Keratinocyte (primary cell): Measurements from ENCODE around the gene VPS11. TPM values are rescaled to one million over a fixed set of nuclear protein-coding genes. Genes with fewer than 3 reads are reported as not detected.

Experiments
- DNase-seq: peaks from one replicate; pipeline ENCODE4 v3.0.0-alpha.2; 2011; ENCODE audit warnings: low read depth, missing footprints, low spot score
- FAIRE-seq: peaks from 2 replicates; lab custom pipeline; 2011; peaks lifted over from hg19 to GRCh38; lab: Jason Lieb, UNC
- H2AFZ ChIP-seq: 2 replicates; pipeline ENCODE4 v1.6.0; 2012; ENCODE audit warnings: low read length, control low read depth, inconsistent platforms; ENCODE audit not compliant: control insufficient read depth
- H3K27ac ChIP-seq: 2 replicates; pipeline ENCODE4 v1.5.1; 2011; ENCODE audit warnings: low read length; ENCODE audit not compliant: control insufficient read depth, insufficient read depth
- H3K27me3 ChIP-seq: 3 replicates; pipeline ENCODE4 v1.6.0; 2011; ENCODE audit warnings: low read length; ENCODE audit not compliant: control insufficient read depth, insufficient read depth; ENCODE audit errors: extremely low read depth
- H3K36me3 ChIP-seq, 2 experiments: 2 replicates in 1 of 2; 3 replicates in 1 of 2; pipeline ENCODE4 v1.5.1; 2011; ENCODE audit warnings: low read length in 2 of 2, mild to moderate bottlenecking in 1 of 2; ENCODE audit not compliant: control insufficient read depth in 2 of 2, insufficient read depth in 2 of 2; ENCODE audit errors: extremely low read depth in 1 of 2
- H3K4me1 ChIP-seq: 3 replicates; pipeline ENCODE4 v1.5.1; 2011; ENCODE audit warnings: low read length; ENCODE audit not compliant: control insufficient read depth, insufficient read depth; ENCODE audit errors: extremely low read depth
- H3K4me2 ChIP-seq: 3 replicates; pipeline ENCODE4 v1.6.0; 2011; ENCODE audit warnings: low read depth, low read length; ENCODE audit not compliant: control insufficient read depth, insufficient read depth; ENCODE audit errors: extremely low read depth
- H3K4me3 ChIP-seq, 3 experiments: fragments of 200-600 bp in 1 of 3; sonication (generic) in 1 of 3; 2 replicates in 2 of 3; 3 replicates in 1 of 3; pipeline ENCODE4 v1.5.1; 2011 to 2016; ENCODE audit warnings: low read length in 3 of 3, mild to moderate bottlenecking in 3 of 3, control low read depth in 2 of 3, inconsistent platforms in 1 of 3, low read depth in 1 of 3, mixed read lengths in 1 of 3, mixed run types in 1 of 3, moderate library complexity in 1 of 3; ENCODE audit not compliant: control insufficient read depth in 2 of 3, insufficient read depth in 2 of 3; ENCODE audit errors: extremely low read depth in 1 of 3
- H3K79me2 ChIP-seq: 2 replicates; pipeline ENCODE4 v1.6.0; 2012; ENCODE audit warnings: low read length; ENCODE audit not compliant: control insufficient read depth, insufficient read depth
- H3K9ac ChIP-seq: 3 replicates; pipeline ENCODE4 v1.6.0; 2011; ENCODE audit warnings: low read length; ENCODE audit not compliant: control insufficient read depth, insufficient read depth; ENCODE audit errors: extremely low read depth
- H3K9me1 ChIP-seq: 3 replicates; pipeline ENCODE4 v1.6.0; 2011; ENCODE audit warnings: low read length; ENCODE audit not compliant: control insufficient read depth, insufficient read depth; ENCODE audit errors: extremely low read depth
- H3K9me3 ChIP-seq: 2 replicates; pipeline ENCODE4 v1.5.1; 2012; ENCODE audit warnings: low read depth, low read length; ENCODE audit not compliant: control insufficient read depth
- H4K20me1 ChIP-seq: 3 replicates; pipeline ENCODE4 v1.6.0; 2011; ENCODE audit warnings: low read length; ENCODE audit not compliant: control insufficient read depth, insufficient read depth; ENCODE audit errors: extremely low read depth
- EZH2 ChIP-seq: IDR thresholded peaks from one replicate; pipeline ENCODE4 v1.6.1; 2012; ENCODE audit warnings: inconsistent platforms, mild to moderate bottlenecking, low read length, moderate library complexity
- dilution Hi-C: fragments of 300-500 bp; cut with MboI; formaldehyde crosslinking; loops from one replicate; pipeline ENCODE4 v1.7.0; 2020; ENCODE audit warnings: low sequenced_read_pairs; ENCODE audit not compliant: extremely low pct_ligation_motif_present
- polyA plus RNA-seq, 5 experiments: library from polyadenylated mRNA; depleted of rRNA in 3 of 5; stranded (reverse) in 3 of 5; stranded (forward) in 1 of 5; unstranded in 1 of 5; fragments of >200 nt; gene quantifications; 1 replicate in 1 of 5; 2 replicates in 3 of 5; 3 replicates in 1 of 5; pipeline versions ENCODE4 v1.2.1 to v1.2.3, GENCODE V29; 2011 to 2012; ENCODE audit warnings: missing spikeins in 2 of 5, low read depth in 1 of 5, low replicate concordance in 1 of 5
- TF ChIP-seq, protein P1 (sequence below), 3 experiments: IDR thresholded peaks in 1 of 3; conservative IDR thresholded peaks in 1 of 3; optimal IDR thresholded peaks in 1 of 3; 2 replicates in 2 of 3; 3 replicates in 1 of 3; pipeline versions ENCODE3 to v1.5.1; 2011; ENCODE audit warnings: low read length in 3 of 3, mild to moderate bottlenecking in 3 of 3, moderate library complexity in 2 of 3, control low read depth in 1 of 3, inconsistent platforms in 1 of 3; ENCODE audit not compliant: insufficient read depth in 2 of 3; ENCODE audit errors: extremely low read depth in 1 of 3

Gene VPS11
- polyA plus RNA-seq, 1 donor (not counting 4 experiments of a cell fraction or from before 2014, with no cell fraction given) = 12.1 TPM

DNA sequence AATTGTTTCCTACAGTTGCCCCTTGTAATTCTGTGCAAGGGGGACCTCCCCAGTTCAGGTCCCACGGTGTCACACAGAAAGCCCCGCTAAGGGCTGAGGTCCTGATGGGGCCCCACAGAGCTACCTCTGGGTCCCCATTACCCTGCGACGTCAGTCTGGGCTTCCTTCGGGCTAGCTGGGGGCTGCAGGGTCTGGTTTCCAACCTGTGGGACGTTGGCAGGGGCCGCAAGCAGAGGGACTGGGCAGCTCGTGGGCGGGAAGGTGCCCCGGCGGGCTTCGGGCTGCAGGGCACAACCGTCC lies 37.6 kb upstream of the VPS11 start:
- H3K27me3 ChIP-seq = no peaks in the 10 kb centered on the region
- peaks cover 14% of the 10 kb centered on the region for H3K4me1 ChIP-seq
- H3K9ac ChIP-seq = peak overlapping the region; percentile 86
- peak overlapping the region; percentile 21 for H2AFZ ChIP-seq
- no peaks in the 10 kb centered on the region for H4K20me1 ChIP-seq
- peak overlapping the region; percentile 54 to 86 (median 84) for H3K4me3 ChIP-seq
- H3K36me3 ChIP-seq = peaks cover 16 to 22% of the 10 kb centered on the region in 2 experiments
- no peaks in the 10 kb centered on the region for H3K9me3 ChIP-seq
- TF ChIP-seq, protein P1, sequence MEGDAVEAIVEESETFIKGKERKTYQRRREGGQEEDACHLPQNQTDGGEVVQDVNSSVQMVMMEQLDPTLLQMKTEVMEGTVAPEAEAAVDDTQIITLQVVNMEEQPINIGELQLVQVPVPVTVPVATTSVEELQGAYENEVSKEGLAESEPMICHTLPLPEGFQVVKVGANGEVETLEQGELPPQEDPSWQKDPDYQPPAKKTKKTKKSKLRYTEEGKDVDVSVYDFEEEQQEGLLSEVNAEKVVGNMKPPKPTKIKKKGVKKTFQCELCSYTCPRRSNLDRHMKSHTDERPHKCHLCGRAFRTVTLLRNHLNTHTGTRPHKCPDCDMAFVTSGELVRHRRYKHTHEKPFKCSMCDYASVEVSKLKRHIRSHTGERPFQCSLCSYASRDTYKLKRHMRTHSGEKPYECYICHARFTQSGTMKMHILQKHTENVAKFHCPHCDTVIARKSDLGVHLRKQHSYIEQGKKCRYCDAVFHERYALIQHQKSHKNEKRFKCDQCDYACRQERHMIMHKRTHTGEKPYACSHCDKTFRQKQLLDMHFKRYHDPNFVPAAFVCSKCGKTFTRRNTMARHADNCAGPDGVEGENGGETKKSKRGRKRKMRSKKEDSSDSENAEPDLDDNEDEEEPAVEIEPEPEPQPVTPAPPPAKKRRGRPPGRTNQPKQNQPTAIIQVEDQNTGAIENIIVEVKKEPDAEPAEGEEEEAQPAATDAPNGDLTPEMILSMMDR (optimal IDR thresholded peaks at IDR 0.05 in 1 of 3, IDR thresholded peaks at IDR 0.05 in 1 of 3, conservative IDR thresholded peaks at IDR 0.05 in 1 of 3; ENCODE audit: extremely low read depth in 1 of 3, insufficient read depth in 2 of 3, low read length in 3 of 3) = no peak
- TF ChIP-seq EZH2 = no peak
- DNase-seq (no peak), FAIRE-seq (no peak)
- dilution Hi-C loops = no loop called here
- H3K79me2 ChIP-seq = peaks cover 9% of the 10 kb centered on the region
- H3K27ac ChIP-seq = peak overlapping the region; percentile 78
- peak overlapping the region; percentile 95 for H3K4me2 ChIP-seq
- H3K9me1 ChIP-seq = no peaks in the 10 kb centered on the region

DNA sequence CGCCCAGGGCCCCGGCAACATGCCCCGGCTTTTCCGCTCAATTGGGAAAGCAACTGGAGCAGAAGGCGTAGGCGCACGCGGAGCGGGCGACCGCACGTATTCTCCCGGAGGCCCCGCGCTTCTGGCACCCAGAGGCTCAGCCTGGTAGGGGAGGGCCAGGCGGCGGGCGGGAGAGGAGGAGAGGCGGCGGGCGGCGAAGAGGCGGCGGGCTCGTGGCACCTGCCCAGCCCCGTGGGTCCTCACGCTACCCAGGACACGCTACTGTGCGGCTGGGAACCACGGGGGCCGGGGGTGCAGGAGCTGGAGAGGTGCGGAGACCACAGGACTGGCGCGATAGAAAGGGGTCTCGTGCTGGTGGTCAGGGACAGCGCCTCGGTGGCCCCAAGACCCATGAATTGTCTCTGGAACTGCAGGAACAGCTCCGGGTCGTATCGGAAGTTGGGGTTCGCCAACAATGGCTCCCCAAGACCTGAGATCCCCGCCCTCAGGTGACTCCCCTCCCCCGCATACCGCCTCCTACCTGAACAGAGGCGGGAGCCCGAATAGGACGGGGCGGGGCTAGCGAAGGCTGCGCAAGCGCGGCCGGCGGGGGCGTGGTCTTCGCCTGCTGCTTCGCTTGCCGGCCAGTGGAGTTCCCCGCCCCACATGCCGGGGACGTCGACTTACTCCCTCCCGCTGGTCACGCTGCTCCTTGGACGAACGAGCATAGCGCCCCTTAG lies 37.1 kb upstream of the VPS11 start, which contains the start of gene SLC37A4:
TSS of gene SLC37A4 (minus strand) at position 549 of the 719 bp plus-strand sequence.
- Histone ChIP-seq H3K9ac (peak within 1 kb of the TSS; percentile 86), H3K4me3 (peak within 1 kb of the TSS; percentile 54 to 86 (median 84)), H3K4me2 (peak within 1 kb of the TSS; percentile 95), H3K36me3 (peaks cover 13 to 17% of the 10 kb centered on the region in 2 experiments), H3K9me1 (no peaks in the 10 kb centered on the region), H3K27ac (peak within 1 kb of the TSS; percentile 78), H4K20me1 (no peaks in the 10 kb centered on the region), H3K4me1 (peaks cover 14% of the 10 kb centered on the region), H3K79me2 (peaks cover 9% of the 10 kb centered on the region), H3K27me3 (no peaks in the 10 kb centered on the region), H3K9me3 (no peaks in the 10 kb centered on the region), H2AFZ (peak within 1 kb of the TSS; percentile 95)
- dilution Hi-C loops = no loop called here
- peak; percentile 85 for FAIRE-seq
- DNase-seq = peak; percentile 92
- TF ChIP-seq, protein P1 (optimal IDR thresholded peaks at IDR 0.05 in 1 of 3, IDR thresholded peaks at IDR 0.05 in 1 of 3, conservative IDR thresholded peaks at IDR 0.05 in 1 of 3; ENCODE audit: extremely low read depth in 1 of 3, insufficient read depth in 2 of 3, low read length in 3 of 3) = peak; percentile 91 to 95 (median 92)
- no peak for TF ChIP-seq EZH2
